Skeletal muscle tissue (tissue), 4 donors: ENCODE data around the gene STKLD1. TPM values are rescaled to one million over a fixed set of nuclear protein-coding genes. Genes with fewer than 3 reads are reported as not detected.
"Not testable (repeated sequence)": the region's sequence is repeated elsewhere in the genome, so short reads cannot be mapped to it uniquely, and the experiment has no call there.

Experiments
- H3K27ac ChIP-seq: one replicate; pipeline ENCODE4 v1.7.0; 2013; ENCODE audit warnings: mild to moderate bottlenecking, low read depth, low read length, inconsistent platforms
- H3K27me3 ChIP-seq, 3 donors: one replicate each; pipeline ENCODE4 v1.7.0; 2013; ENCODE audit warnings: low read length in 3 of 3; ENCODE audit not compliant: control insufficient read depth in 3 of 3, insufficient read depth in 3 of 3
- H3K36me3 ChIP-seq, 3 donors: one replicate each; pipeline ENCODE4 v1.7.0; 2013; ENCODE audit warnings: low read length in 3 of 3; ENCODE audit not compliant: control insufficient read depth in 3 of 3, insufficient read depth in 3 of 3
- H3K4me1 ChIP-seq, 3 donors: one replicate each; pipeline ENCODE4 v1.7.0; 2013; ENCODE audit warnings: low read length in 3 of 3, mild to moderate bottlenecking in 3 of 3; ENCODE audit not compliant: control insufficient read depth in 3 of 3, insufficient read depth in 3 of 3
- H3K4me3 ChIP-seq, 3 donors: one replicate each; pipeline ENCODE4 v1.7.0; 2013; ENCODE audit warnings: low read length in 3 of 3
- H3K9ac ChIP-seq, 3 donors: one replicate each; pipeline ENCODE4 v1.7.0; 2013; ENCODE audit warnings: low read length in 3 of 3, mild to moderate bottlenecking in 3 of 3, moderate library complexity in 2 of 3, low read depth in 1 of 3
- H3K9me3 ChIP-seq, 3 donors: one replicate each; pipeline ENCODE4 v1.7.0; 2013; ENCODE audit warnings: low read length in 3 of 3; ENCODE audit not compliant: control insufficient read depth in 3 of 3
- total RNA-seq: library from RNA; depleted of rRNA; stranded (reverse); fragments of >200 nt; gene quantifications from one replicate; pipeline ENCODE4 v1.2.3, GENCODE V29; 2014
- donor health status: Osteomylitis.

Gene STKLD1
- total RNA-seq, 1 donor from 2014 or later = 1.0 TPM

- H3K9ac ChIP-seq = no peak overlapping the region
- no peak overlapping the region for H3K27ac ChIP-seq
- H3K36me3 ChIP-seq = peaks cover 2 to 4% (median 2%) of the 10 kb centered on the region in 3 donors
- H3K27me3 ChIP-seq = no peaks in the 10 kb centered on the region
- no peaks in the 10 kb centered on the region for H3K9me3 ChIP-seq
- no peak overlapping the region for H3K4me3 ChIP-seq
- H3K4me1 ChIP-seq = no peaks in the 10 kb centered on the region
Measured at GRCh38 chr9:133445293-133445969, 69.3 kb downstream of the STKLD1 start.

- no peaks in the 10 kb centered on the region for H3K9me3 ChIP-seq
- no peak overlapping the region for H3K9ac ChIP-seq
- H3K36me3 ChIP-seq = no peaks in the 10 kb centered on the region
- no peaks in the 10 kb centered on the region for H3K27me3 ChIP-seq
- no peak overlapping the region for H3K4me3 ChIP-seq
- H3K4me1 ChIP-seq = no peaks in the 10 kb centered on the region
- no peak overlapping the region for H3K27ac ChIP-seq
Measured at GRCh38 chr9:133448487-133448972, 72.4 kb downstream of the STKLD1 start.

- Histone ChIP-seq H3K4me1 (no peaks in the 10 kb centered on the region), H3K36me3 (peaks cover 0 to 5% (median 0%) of the 10 kb centered on the region in 3 donors), H3K27me3 (no peaks in the 10 kb centered on the region), H3K9me3 (no peaks in the 10 kb centered on the region), H3K27ac (no peak overlapping the region), H3K9ac (no peak overlapping the region), H3K4me3 (no peak overlapping the region)
Measured at GRCh38 chr9:133449760-133450159, 73.6 kb downstream of the STKLD1 start.

- H3K27ac ChIP-seq, H3K9ac ChIP-seq, H3K27me3 ChIP-seq, H3K9me3 ChIP-seq, H3K36me3 ChIP-seq, H3K4me1 ChIP-seq, H3K4me3 ChIP-seq: not testable (repeated sequence)
Measured at GRCh38 chr9:133451865-133452264, 75.7 kb downstream of the STKLD1 start.

- no peaks in the 10 kb centered on the region for H3K4me1 ChIP-seq
- no peak overlapping the region for H3K9ac ChIP-seq
- no peaks in the 10 kb centered on the region for H3K9me3 ChIP-seq
- no peak overlapping the region for H3K27ac ChIP-seq
- H3K27me3 ChIP-seq = no peaks in the 10 kb centered on the region
- no peak overlapping the region for H3K4me3 ChIP-seq
- H3K36me3 ChIP-seq = peaks cover 3 to 9% (median 3%) of the 10 kb centered on the region in 3 donors
Measured at GRCh38 chr9:133452562-133452961, 76.4 kb downstream of the STKLD1 start.

GRCh38 chr9:133453651-133454050 is 77.5 kb downstream of the STKLD1 start:
- Histone ChIP-seq H3K27ac (no peak overlapping the region), H3K27me3 (no peaks in the 10 kb centered on the region), H3K36me3 (peaks cover 3 to 9% (median 3%) of the 10 kb centered on the region in 3 donors), H3K4me3 (no peak overlapping the region), H3K9ac (no peak overlapping the region), H3K9me3 (no peaks in the 10 kb centered on the region), H3K4me1 (peaks cover under 1 to 3% (median 2%) of the 10 kb centered on the region in 3 donors)

- H3K36me3 ChIP-seq = peaks cover 3 to 9% (median 3%) of the 10 kb centered on the region in 3 donors
- peaks cover 7 to 10% (median 9%) of the 10 kb centered on the region in 3 donors for H3K4me1 ChIP-seq
- no peak overlapping the region for H3K4me3 ChIP-seq
- no peaks in the 10 kb centered on the region for H3K27me3 ChIP-seq
- no peaks in the 10 kb centered on the region for H3K9me3 ChIP-seq
- H3K27ac ChIP-seq = no peak overlapping the region
- no peak overlapping the region for H3K9ac ChIP-seq
Measured at GRCh38 chr9:133454325-133454724, 78.2 kb downstream of the STKLD1 start.

GRCh38 chr9:133454943-133455673 is 78.9 kb downstream of the STKLD1 start:
- Histone ChIP-seq H3K27ac (no peak overlapping the region), H3K36me3 (peaks cover 3 to 9% (median 3%) of the 10 kb centered on the region in 3 donors), H3K9ac (no peak overlapping the region), H3K4me3 (no peak overlapping the region), H3K4me1 (peaks cover 8 to 10% (median 10%) of the 10 kb centered on the region in 3 donors), H3K27me3 (no peaks in the 10 kb centered on the region), H3K9me3 (no peaks in the 10 kb centered on the region)
